H1 (cell line): ENCODE measurements around the gene ATAD3B. TPM values are rescaled to one million over a fixed set of nuclear protein-coding genes. Genes with fewer than 3 reads are reported as not detected.
"Not testable (repeated sequence)": the region's sequence is repeated elsewhere in the genome, so short reads cannot be mapped to it uniquely, and the experiment has no call there.

Experiments used
- CTCF ChIA-PET: fragments of 300-600 bp; sonication (Branson Sonifier 250); formaldehyde crosslinking; loops from one replicate; lab custom pipeline; 2021; ENCODE audit not compliant: partially characterized antibody; lab: Charles Lee
- POLR2A ChIA-PET: fragments of 300-600 bp; sonication (Branson Sonifier 250); formaldehyde crosslinking; loops from one replicate; lab custom pipeline; 2021; ENCODE audit warnings: inconsistent platforms; ENCODE audit not compliant: partially characterized antibody; lab: Charles Lee
- DNase-seq, 2 experiments: peaks; one replicate each; pipeline versions ENCODE4 v3.0.0 to v3.0.0-alpha.2; 2010 to 2022; ENCODE audit warnings: low spot score in 2 of 2, low read depth in 1 of 2, mixed read lengths in 1 of 2
- FAIRE-seq: peaks from 2 replicates; lab custom pipeline; 2011; peaks lifted over from hg19 to GRCh38; lab: Jason Lieb, UNC
- H2AFZ ChIP-seq: 2 replicates; pipeline ENCODE4 v1.8.1; 2012; ENCODE audit warnings: low read length, inconsistent platforms
- H2AK5ac ChIP-seq: 2 replicates; pipeline ENCODE4 v1.6.1; 2013; ENCODE audit warnings: low read depth, low read length
- H2BK120ac ChIP-seq: replicated peaks from 2 replicates; pipeline ENCODE3; 2013; ENCODE audit warnings: low read depth, low read length, inconsistent platforms
- H2BK12ac ChIP-seq: 2 replicates; pipeline ENCODE4 v1.6.1; 2013; ENCODE audit warnings: low read depth, low read length
- H2BK15ac ChIP-seq: 2 replicates; pipeline ENCODE4 v1.6.1; 2013; ENCODE audit warnings: low read length
- H2BK20ac ChIP-seq: 2 replicates; pipeline ENCODE4 v1.6.1; 2013; ENCODE audit warnings: low read length
- H2BK5ac ChIP-seq: 2 replicates; pipeline ENCODE4 v1.6.1; 2013; ENCODE audit warnings: low read depth, low read length
- H3K14ac ChIP-seq: 2 replicates; pipeline ENCODE4 v1.6.1; 2013; ENCODE audit warnings: inconsistent platforms; ENCODE audit not compliant: insufficient read length
- H3K18ac ChIP-seq: 2 replicates; pipeline ENCODE4 v1.6.1; 2013; ENCODE audit warnings: low read length; ENCODE audit errors: extremely low read depth
- H3K23ac ChIP-seq: 2 replicates; pipeline ENCODE4 v1.6.1; 2013; ENCODE audit warnings: inconsistent platforms; ENCODE audit not compliant: insufficient read length
- H3K23me2 ChIP-seq: 2 replicates; pipeline ENCODE4 v1.6.1; 2013; ENCODE audit warnings: low read depth, low read length
- H3K27ac ChIP-seq: 2 replicates; pipeline ENCODE4 v1.6.1; 2011; ENCODE audit warnings: low read depth, low read length, inconsistent platforms
- H3K27me3 ChIP-seq, 4 experiments: replicated peaks in 1 of 4; 1 replicate in 1 of 4; 2 replicates in 3 of 4; pipeline versions ENCODE4 v1.6.1 to v1.8.1; 2011 to 2013; ENCODE audit warnings: low read length in 3 of 4, mild to moderate bottlenecking in 3 of 4, inconsistent platforms in 2 of 4, mixed read lengths in 2 of 4, moderate library complexity in 1 of 4; ENCODE audit not compliant: control insufficient read depth in 3 of 4, insufficient read depth in 3 of 4; ENCODE audit errors: extremely low read depth in 1 of 4
- H3K36me3 ChIP-seq, 4 experiments: 2 replicates each; pipeline versions ENCODE4 v1.6.1 to v1.8.1; 2011 to 2013; ENCODE audit warnings: mild to moderate bottlenecking in 4 of 4, low read length in 3 of 4, moderate library complexity in 2 of 4, control low read depth in 1 of 4, inconsistent platforms in 1 of 4; ENCODE audit not compliant: insufficient read depth in 4 of 4, control insufficient read depth in 2 of 4
- H3K4ac ChIP-seq: replicated peaks from 2 replicates; pipeline ENCODE3; 2013; ENCODE audit warnings: low read length, low read depth, mixed read lengths, inconsistent platforms; ENCODE audit not compliant: insufficient read length
- H3K4me1 ChIP-seq, 4 experiments: replicated peaks in 1 of 4; 1 replicate in 1 of 4; 2 replicates in 3 of 4; pipeline versions ENCODE4 v1.6.1 to v1.8.1; 2011 to 2013; ENCODE audit warnings: low read length in 3 of 4, inconsistent platforms in 2 of 4, mixed read lengths in 1 of 4; ENCODE audit not compliant: insufficient read depth in 4 of 4, control insufficient read depth in 3 of 4
- H3K4me2 ChIP-seq, 2 experiments: 2 replicates each; pipeline versions ENCODE4 v1.6.1 to v1.8.1; 2011 to 2013; ENCODE audit warnings: low read depth in 2 of 2, low read length in 2 of 2, control low read depth in 1 of 2, inconsistent platforms in 1 of 2, mild to moderate bottlenecking in 1 of 2; ENCODE audit not compliant: insufficient read depth in 1 of 2
- H3K4me3 ChIP-seq, 4 experiments: fragments of 200-600, 300-600 bp in 1 of 4; sonication (generic), shearing (Covaris generic), sonication (Bioruptor Twin) in 1 of 4; 2 replicates each; pipeline versions ENCODE4 v1.5.1 to v1.8.1; 2011 to 2016; ENCODE audit warnings: low read length in 4 of 4, low read depth in 3 of 4, control low read depth in 2 of 4, inconsistent platforms in 2 of 4, mild to moderate bottlenecking in 2 of 4, mixed read lengths in 1 of 4, moderate library complexity in 1 of 4; ENCODE audit not compliant: insufficient read depth in 2 of 4; ENCODE audit errors: extremely low read depth in 1 of 4
- H3K56ac ChIP-seq: replicated peaks from 2 replicates; pipeline ENCODE3; 2013; ENCODE audit warnings: low read depth, mild to moderate bottlenecking, mixed read lengths, low read length, inconsistent platforms; ENCODE audit not compliant: insufficient read length
- H3K79me1 ChIP-seq: 2 replicates; pipeline ENCODE4 v1.6.1; 2013; ENCODE audit warnings: low read depth, low read length, control low read depth
- H3K79me2 ChIP-seq, 2 experiments: 2 replicates each; pipeline versions ENCODE4 v1.6.1 to v1.8.1; 2012 to 2013; ENCODE audit warnings: low read length in 2 of 2, mild to moderate bottlenecking in 2 of 2, inconsistent platforms in 1 of 2; ENCODE audit not compliant: insufficient read depth in 2 of 2, control insufficient read depth in 1 of 2
- H3K9ac ChIP-seq, 4 experiments: replicated peaks in 1 of 4; 1 replicate in 1 of 4; 2 replicates in 3 of 4; pipeline versions ENCODE4 v1.6.1 to v1.8.1; 2011 to 2013; ENCODE audit warnings: low read depth in 3 of 4, low read length in 3 of 4, control low read depth in 2 of 4, mild to moderate bottlenecking in 2 of 4, moderate library complexity in 2 of 4, inconsistent platforms in 1 of 4; ENCODE audit errors: extremely low read depth in 1 of 4
- H3K9me3 ChIP-seq, 2 experiments: 2 replicates each; pipeline versions ENCODE4 v1.6.1 to v1.8.1; 2012 to 2013; ENCODE audit warnings: mild to moderate bottlenecking in 2 of 2, moderate library complexity in 2 of 2, control low read depth in 1 of 2, inconsistent platforms in 1 of 2, low read depth in 1 of 2, low read length in 1 of 2, mixed read lengths in 1 of 2; ENCODE audit not compliant: insufficient read depth in 2 of 2
- H4K20me1 ChIP-seq, 2 experiments: replicated peaks in 1 of 2; 2 replicates each; pipeline versions ENCODE3 to v1.8.1; 2011 to 2013; ENCODE audit warnings: inconsistent platforms in 2 of 2, low read length in 2 of 2, mild to moderate bottlenecking in 1 of 2; ENCODE audit not compliant: insufficient read depth in 2 of 2, control insufficient read depth in 1 of 2
- H4K5ac ChIP-seq: 2 replicates; pipeline ENCODE4 v1.6.1; 2013; ENCODE audit warnings: low read length, low read depth, mixed read lengths, inconsistent platforms; ENCODE audit not compliant: insufficient read length
- H4K8ac ChIP-seq: 2 replicates; pipeline ENCODE4 v1.8.0; 2013; ENCODE audit warnings: mild to moderate bottlenecking, moderate library complexity, low read length, inconsistent platforms; ENCODE audit not compliant: insufficient read depth; ENCODE audit errors: extremely low read depth
- H4K91ac ChIP-seq: replicated peaks from 2 replicates; pipeline ENCODE3; 2013; ENCODE audit warnings: low read length, mixed read lengths, inconsistent platforms; ENCODE audit not compliant: insufficient read length
- WGBS, 2 experiments: shearing (Covaris generic) in 1 of 2; methylation state at CpG; one replicate each; pipeline versions ENCODE4 v1.1.6 to v1.1.7; 2013 to 2015; ENCODE audit warnings: low lambda C conversion rate in 2 of 2, mixed read lengths in 2 of 2, inconsistent platforms in 1 of 2, low coverage in 1 of 2, missing lambda C conversion rate in 1 of 2; ENCODE audit not compliant: insufficient replicate concordance in 2 of 2, insufficient coverage in 1 of 2, insufficient read length in 1 of 2; ENCODE audit errors: extremely low coverage in 1 of 2, missing lambda C conversion rate in 1 of 2; 5-methylcytosine and 5-hydroxymethylcytosine counted together
- polyA plus RNA-seq, 7 experiments: library from polyadenylated mRNA; depleted of rRNA in 3 of 7; stranded (reverse) in 5 of 7; unstranded in 2 of 7; fragments of >200 nt in 5 of 7; fragments of 200-250 nt in 2 of 7; gene quantifications; 1 replicate in 5 of 7; 2 replicates in 1 of 7; 4 replicates in 1 of 7; pipeline versions ENCODE4 v1.2.1 to v1.2.3, GENCODE V29; 2011 to 2013; ENCODE audit warnings: missing spikeins in 2 of 7, mixed read lengths in 2 of 7
- total RNA-seq: library from RNA; stranded (reverse); fragmentation: NEBNext Ultra II Directional; extraction: Animal tissue kit (Norgen Biotek cat#: 25700); gene quantifications from 2 replicates; pipeline ENCODE4 v1.2.1, GENCODE V29; 2021

ATAD3B gene
- total and polyA plus RNA-seq, 2 of the 8 experiments (the other 6 are each of a cell fraction or from before 2014, with no cell fraction given), result 31.3 to 63.0 TPM

GRCh38 chr1:1523651-1524050 lies 52.1 kb downstream of the ATAD3B start:
- H2AK5ac ChIP-seq, H4K8ac ChIP-seq, H3K4me3 ChIP-seq, H3K18ac ChIP-seq, H3K79me2 ChIP-seq, POLR2A ChIA-PET, H2BK120ac ChIP-seq, H4K91ac ChIP-seq, H3K23ac ChIP-seq, H3K27ac ChIP-seq, H2BK12ac ChIP-seq, H3K9me3 ChIP-seq, H2AFZ ChIP-seq, H3K79me1 ChIP-seq, H3K9ac ChIP-seq, H2BK5ac ChIP-seq, FAIRE-seq, H3K56ac ChIP-seq, H3K4me1 ChIP-seq, H3K27me3 ChIP-seq, H3K4me2 ChIP-seq, H4K20me1 ChIP-seq, H3K14ac ChIP-seq, H4K5ac ChIP-seq, H2BK15ac ChIP-seq, DNase-seq, CTCF ChIA-PET, H3K23me2 ChIP-seq, H3K4ac ChIP-seq, H2BK20ac ChIP-seq: not testable (repeated sequence)
- peaks cover 5 to 43% (median 15%) of the 10 kb centered on the region in 4 experiments; a peak in 7 of 8 replicates for H3K36me3 ChIP-seq
- 95% methylated on average over 11 of the region's 17 CpGs; no CpG with 5 or more reads in 1 of the 2 experiments for WGBS, 2 experiments

- H3K27ac ChIP-seq, H4K8ac ChIP-seq, H3K9ac ChIP-seq, H2AFZ ChIP-seq, H3K27me3 ChIP-seq, H2BK5ac ChIP-seq, H3K4me2 ChIP-seq, H3K23me2 ChIP-seq, FAIRE-seq, H3K56ac ChIP-seq, H3K79me2 ChIP-seq, H2BK120ac ChIP-seq, H2BK15ac ChIP-seq, H3K23ac ChIP-seq, H4K91ac ChIP-seq, H3K4ac ChIP-seq, H3K9me3 ChIP-seq, H2BK12ac ChIP-seq, H2AK5ac ChIP-seq, H3K4me3 ChIP-seq, DNase-seq, H4K20me1 ChIP-seq, H3K79me1 ChIP-seq, H3K4me1 ChIP-seq, H4K5ac ChIP-seq, H2BK20ac ChIP-seq, CTCF ChIA-PET, H3K14ac ChIP-seq, H3K18ac ChIP-seq: not testable (repeated sequence)
- H3K36me3 ChIP-seq, result peaks cover 7 to 51% (median 17%) of the 10 kb centered on the region in 4 experiments; a peak in 7 of 8 replicates
- POLR2A ChIA-PET, result interaction anchor here (1.5 kb wide), 1 partner anchor 53 kb away, joined by 3 read pairs; no protein-coding TSS in a partner anchor
- 97% methylated on average over 26 of the region's 30 CpGs; no CpG with 5 or more reads in 1 of the 2 experiments for WGBS, 2 experiments
Observed at GRCh38 chr1:1524750-1525383, 53.3 kb downstream of the ATAD3B start.
